ENCODE data around the gene KCNQ5.

KCNQ5 gene

DNA sequence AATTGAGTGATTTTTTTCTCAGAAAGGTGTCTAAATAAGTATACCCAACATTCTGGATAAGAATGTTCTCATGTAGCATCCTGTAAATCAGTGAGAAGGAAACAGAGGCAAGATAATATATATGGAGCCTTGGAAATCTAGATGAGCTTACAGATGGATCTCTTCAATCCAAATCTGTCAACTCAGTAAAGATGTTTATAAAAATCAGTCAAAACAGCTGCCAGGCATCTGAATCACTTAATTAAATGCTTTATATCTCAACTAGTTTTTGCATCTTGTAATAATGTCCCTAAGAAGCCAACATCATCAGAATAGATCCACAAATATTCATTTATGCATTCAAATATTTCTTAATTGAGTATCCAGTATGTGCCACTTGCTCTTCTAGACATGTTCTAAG, 303.3 kb downstream of the KCNQ5 start:
- no peak for DNase-seq

DNA sequence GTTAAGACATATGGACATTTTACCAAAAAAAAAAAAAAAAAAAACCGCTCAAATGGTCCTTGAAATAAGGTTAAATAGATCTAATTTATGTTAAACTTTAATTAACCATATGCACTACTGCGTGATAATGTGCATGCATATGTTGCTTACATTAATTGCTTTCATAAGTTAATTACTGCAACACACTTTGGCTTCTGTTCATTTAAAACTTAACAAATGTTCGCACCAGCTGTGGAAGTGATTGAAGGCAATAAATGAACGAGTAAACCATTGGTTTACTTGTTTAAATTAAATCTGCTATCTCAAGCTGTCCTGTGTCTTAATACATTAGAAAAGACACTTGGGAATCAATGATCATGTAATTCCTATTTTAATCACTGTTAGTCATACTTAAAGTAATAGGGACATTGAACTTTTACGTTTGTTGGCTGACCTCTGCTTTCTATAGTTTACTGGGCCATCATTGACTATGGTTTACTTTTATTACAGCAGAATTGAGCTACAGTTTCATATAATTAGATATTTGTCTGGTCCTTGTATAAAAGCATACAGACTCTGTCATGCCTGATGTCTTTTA, 308.8 kb downstream of the KCNQ5 start:
- DNase-seq = no peak

DNA sequence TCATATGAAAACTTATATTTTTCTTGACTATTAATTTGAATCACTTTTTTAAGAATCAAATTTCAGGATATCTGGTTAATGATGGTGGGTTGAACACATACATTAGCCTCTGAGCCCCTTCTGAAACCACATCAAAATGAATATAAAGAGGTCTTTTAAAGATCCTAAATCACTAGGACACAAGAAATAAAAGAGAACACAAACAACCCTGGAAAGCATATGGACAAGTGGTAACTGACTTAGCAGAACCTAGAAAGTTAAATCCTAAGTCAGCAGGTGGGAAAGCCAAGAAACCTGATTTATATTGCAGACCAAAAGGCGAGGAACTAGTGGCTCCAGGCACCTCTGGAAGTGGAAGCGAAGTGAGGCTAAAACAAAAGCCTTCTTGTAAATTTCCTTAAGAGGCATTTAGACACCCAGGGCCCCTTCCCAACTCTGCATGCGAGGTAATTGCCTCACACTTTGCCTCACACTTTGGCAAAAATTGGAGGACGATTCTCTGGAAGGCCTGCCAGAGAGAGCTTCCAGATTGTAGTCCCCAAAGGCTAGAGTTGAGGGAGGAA, 309.5 kb downstream of the KCNQ5 start:
- DNase-seq = no peak

DNA sequence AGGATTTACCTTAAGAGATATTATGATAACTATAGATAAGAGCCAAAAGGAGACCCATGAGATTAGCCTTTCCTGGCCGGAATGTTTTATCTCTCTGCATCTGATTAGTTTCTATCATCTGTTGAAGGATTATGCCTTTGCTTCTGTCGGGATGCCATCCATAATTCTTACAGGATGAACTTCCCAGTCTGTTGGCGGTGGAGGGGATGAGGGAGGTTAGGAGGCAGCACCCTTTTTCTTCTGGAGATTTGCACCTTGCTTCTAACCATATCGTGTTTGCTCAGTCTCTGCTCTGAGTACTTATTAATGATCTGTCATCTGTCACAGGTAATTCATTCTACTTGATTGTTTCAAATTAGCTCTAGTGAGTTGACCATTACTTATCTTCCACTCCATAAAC, 311.4 kb downstream of the KCNQ5 start:
- no peak for DNase-seq

DNA sequence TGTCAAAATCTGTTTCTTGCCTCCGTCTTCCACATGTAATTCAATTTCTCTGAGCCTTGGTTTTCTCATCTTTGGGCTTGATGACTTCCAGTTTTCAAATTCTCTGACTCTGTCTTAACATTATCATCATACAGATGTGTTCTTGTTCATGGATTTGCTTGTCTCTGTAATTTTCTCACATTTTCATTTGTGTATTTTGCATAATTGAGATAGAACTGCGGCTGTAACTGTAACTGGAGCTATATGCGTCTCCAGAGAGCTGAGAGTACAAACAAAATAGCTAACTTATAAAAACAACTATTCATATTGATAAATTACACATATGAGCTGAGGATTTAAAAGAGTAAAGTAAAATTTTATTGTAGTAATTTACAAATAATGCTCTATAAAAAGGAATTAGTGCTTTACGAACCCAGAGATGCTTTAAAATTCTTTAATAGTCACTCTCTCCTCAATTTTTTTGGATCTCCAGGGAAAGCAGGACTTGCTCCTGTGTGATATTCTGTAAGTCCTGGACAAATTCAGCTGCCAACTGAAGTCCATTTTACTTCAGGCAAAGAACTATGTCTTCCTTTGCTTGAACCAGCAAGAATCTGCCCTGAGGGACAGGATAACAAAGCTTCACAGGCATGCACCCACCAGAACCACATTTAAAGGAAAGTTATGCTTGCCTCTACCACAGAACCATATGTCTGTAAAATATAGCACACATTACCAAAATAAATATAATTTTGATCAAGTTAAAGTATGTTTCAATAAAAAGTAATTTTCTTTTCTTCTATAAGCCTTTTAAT, 315.1 kb downstream of the KCNQ5 start:
- no peak for DNase-seq

DNA sequence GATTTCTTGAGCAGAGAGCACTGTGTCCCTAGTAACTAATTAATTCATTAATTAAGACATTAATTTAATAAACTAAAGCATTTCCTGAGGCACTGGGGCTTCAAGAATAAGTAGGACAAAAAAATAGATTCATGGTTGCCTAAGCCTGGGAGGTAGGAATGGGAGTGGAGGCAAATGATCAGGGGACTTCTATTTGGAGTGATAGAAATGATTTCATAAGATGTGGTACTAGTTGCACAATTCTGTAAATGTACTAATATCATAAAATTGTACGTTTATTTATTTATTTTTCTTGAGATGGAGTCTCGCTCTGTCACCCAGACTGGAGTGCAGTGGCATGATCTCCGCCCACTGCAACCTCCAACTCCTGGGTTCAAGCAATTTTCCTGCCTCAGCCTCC, 316.2 kb downstream of the KCNQ5 start:
- no peak for DNase-seq

DNA sequence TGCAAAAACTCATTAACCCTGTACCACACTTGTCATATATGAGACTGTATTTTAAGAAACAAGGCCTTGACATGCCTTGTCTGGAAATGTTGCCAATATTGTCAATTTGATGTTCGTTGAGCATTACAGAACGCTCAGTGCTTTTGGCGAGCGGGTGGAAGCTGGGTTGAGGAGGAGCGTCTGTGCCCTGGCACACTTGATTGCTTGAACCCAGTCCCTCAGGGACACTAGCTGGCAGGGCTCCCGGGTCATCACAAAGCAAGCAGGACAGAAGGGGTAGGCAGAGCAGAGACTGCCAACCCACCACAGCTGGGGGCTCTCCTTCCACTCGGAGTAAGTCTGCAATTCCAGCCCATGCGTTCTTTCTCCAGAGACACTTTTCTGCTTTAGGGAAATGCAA, 317.1 kb downstream of the KCNQ5 start:
- DNase-seq = no peak

DNA sequence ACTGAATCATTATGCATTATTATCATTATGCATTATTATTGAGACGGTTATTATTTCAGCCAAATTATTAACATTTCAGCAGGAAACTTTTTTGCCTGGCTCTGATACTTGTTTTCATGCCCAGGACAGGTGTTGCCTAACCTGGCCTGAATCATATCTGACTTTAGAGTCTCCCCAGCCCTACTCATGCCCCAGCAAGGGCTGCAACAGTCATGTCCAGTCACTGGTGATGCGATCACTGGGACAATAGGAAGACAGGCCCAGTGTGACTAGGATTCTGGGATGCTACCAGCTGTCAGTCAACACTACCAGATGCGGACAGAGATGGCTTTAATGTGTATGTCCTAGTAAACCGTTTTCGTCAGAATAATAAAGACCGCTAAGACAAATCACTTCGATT, 318.4 kb downstream of the KCNQ5 start:
- no peak for DNase-seq

DNA sequence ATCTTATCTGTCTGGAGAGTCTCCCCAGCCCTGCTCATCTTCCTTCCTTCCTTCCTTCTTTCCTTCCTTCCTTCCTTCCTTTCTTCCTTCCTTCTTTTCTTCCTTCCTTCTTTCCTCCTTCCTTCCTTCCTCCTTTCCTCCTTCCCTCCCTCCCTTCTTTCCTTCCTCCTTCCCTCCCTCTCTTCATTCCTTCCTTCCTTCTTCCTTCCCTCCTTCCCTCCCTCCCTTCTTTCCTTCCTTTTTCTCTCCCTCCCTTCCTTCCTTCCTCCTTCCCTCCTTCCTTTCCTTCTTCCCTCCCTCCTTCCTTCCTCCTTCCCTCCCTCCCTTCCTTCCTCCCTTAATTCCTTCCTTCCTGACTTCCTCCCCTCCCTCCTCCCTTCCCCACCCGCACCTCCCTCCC, 319.4 kb downstream of the KCNQ5 start:
- DNase-seq = no peak

DNA sequence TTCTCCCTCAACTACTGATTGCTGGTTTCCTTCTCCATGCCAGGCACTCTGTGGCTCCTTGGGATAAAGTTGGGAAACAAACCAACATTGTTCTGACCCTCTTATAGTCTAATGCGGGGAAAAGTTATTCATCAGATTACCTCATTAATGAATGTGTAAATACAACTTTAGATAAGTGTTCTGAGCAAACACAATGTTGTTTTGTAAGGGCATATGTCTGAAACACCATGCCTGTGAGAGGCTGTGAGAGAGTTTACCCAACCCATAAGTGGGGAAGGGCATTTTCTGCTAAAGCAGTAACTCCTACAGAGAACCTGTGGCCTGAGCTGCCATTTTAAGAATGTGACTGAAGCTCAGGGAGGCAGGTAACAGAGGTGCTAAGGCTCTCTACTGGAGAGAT, 319.9 kb downstream of the KCNQ5 start:
- peak; percentile 90 for DNase-seq

DNA sequence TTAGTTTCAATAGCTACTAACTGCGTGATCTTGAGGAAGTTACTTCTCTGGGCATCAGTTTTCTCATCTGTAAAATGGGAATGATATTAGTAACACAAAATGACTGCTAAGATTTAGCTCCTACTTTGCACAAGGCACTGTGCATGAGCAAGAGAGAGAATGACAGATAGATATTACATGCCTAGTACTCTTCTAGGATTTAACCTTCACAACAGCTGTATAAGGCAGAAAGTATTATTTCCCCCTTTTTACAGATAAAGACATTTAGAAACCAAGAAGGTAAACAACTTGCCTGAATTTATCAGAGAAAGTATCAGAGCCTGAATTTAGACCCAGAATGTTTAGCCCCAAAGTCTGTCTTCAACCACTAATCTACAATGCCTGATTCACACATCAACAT, 321.8 kb downstream of the KCNQ5 start:
- no peak for DNase-seq

DNA sequence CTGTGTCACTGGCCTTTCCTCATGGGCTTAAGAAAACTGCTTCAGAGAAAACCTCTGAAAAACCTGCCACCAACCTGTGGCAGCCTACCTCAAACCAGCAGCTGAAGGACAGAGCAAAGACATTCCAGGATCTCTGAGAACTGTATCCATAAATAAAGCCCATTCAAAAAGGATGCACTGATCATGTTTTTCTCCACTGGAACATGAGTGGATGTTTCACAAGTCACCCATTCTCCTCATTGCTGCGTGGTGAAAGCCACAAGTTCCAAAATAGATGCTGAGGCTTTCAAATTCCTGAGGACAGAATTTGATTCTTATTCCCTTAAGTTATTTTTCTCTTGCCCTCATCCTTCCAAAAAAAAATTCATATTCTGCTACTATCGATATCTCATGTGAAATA, 322.8 kb downstream of the KCNQ5 start:
- no peak for DNase-seq

DNA sequence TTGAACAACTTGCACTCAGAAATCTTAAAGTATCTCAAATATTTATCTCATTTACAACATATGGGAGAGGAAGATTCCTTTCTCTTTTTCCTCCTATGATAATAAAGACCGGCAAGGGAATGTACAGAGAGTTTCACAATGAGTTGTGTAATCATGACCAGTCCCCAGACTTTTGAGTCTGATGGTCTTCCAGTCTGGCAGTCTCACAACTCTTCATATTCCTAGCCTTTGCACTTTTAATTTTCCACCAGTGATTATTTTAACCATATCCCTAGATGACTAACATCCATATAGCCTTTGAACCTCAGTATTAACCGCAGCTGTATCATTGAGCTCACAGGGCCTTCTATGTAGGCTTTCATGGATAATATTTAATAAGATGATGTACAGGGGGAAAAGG, 324.9 kb downstream of the KCNQ5 start:
- no peak for DNase-seq

DNA sequence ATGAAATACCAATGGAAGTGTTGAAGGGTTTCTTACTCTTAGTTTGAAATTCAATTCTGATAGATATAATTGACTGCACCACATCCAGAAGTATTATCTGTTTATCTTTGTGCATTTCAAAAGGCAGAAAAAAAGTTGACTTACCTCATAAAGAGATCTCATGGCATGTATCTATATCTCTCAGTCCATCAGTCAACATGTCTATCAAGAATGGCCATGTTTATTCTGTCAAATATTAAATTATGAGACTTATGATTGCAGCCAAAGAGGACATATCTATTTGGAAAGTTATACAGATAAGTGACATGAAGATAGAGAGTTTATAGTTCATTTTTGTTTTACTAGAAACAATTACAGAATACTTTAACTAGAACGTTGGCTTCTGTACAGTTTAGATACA, 325.7 kb downstream of the KCNQ5 start:
- no peak for DNase-seq

DNA sequence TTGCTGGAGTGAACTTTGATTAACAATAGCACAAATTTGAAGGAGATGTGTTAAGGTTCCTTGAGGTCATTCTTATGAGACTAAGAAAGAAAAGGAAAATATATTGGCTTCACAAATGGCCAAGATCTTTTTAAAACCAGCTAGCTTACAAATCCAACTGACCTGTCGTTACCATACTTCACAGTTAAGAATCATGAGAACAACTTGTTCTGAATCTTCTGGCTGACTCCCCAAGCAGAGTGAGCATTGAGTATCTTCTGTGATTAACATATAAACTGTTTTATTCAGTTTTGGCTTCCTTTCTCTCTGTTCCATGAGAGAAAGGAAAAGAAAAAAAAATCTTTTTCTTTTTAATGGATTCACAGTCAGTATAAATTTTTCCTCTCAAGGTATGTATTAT, 326.3 kb downstream of the KCNQ5 start:
- DNase-seq = no peak

DNA sequence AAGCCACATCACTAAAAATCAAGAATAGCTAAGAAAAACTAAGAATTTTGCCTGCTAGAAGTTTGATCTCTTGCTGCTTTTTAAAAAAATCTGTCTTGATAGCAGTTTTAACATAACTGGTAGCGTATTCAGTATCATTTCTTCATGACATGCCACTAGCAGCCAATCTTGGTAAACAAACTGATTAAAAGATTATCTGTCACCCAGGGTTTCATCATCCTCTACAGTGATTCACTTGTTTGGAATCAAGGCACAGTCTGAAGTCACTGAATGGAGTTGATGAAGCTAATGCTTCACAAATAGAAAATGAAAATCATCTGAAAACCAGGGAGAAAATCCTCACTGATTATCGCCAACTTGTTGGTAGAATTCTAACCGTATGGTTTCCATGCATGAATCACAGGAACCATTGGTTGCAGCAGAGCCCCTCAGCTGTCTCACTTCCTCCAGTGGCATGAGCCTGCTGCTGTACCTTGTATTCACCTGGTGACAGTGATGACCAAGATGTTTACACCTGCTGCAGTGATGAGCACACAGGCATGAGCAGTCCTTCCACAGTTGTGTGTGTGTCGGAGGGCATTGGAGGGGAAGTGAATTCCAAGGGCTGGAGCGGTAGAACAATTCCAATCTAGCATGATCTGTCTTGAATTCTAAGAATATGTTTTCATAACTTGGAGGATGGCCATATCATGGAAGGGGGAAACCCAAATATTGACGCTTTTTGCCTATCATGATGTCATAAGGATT, 328.4 kb downstream of the KCNQ5 start:
- no peak for DNase-seq

DNA sequence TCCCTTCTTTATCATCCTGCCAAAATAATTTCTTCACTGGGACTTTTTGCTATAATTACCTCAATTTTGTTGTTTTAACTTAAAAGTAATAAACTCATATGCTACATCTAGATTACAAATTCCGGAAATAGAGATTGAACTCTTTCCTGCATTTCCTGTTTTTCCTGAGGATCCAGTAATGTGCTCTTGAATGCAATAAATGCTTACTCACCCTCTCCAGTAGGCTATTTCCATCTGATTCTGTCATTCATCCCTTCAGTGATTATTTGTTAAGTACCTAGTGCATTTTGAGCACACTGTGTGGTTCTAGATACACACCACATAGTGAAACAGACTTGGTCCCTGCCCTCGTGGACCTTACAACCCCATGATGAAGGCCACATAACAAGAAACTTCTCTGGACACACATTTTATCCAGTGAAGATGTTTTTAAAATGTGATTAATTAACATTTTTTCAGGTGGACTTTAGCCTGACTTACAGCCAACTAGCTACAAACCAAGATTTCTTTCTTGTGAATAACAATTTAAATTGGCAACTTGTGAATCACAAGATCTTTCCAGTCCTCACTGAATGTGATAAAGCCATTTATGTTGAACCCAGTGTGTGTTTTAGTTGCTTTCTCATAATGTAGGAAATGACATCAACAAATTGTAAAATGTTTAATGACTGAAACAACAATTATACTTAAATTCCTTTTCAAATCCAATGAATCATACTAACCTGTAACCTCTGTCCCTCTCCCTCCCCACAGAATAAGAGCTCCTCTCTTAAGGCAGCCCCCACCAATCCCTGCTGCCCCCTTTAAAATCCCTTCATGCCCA, 331.2 kb downstream of the KCNQ5 start:
- no peak for DNase-seq

DNA sequence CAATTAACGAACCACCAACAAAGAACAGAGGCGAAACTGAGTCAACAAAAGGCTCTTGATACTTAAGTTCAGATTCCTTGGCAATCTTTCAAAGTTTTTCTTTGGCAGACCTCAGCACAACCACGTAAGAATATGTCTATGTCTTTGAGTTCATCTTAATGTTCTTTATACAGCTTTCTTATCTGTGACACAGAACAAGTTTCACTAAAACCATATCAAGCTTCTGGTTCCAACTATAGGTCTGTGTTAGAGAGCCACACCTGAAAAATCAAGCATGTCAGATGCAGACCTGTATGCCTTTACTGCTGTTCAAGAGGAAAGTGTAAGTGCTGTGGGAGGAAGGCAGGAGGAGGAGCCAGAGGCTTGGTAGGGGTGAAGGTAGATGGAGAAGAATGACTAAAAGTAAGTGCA, 332.1 kb downstream of the KCNQ5 start:
- no peak for DNase-seq

DNA sequence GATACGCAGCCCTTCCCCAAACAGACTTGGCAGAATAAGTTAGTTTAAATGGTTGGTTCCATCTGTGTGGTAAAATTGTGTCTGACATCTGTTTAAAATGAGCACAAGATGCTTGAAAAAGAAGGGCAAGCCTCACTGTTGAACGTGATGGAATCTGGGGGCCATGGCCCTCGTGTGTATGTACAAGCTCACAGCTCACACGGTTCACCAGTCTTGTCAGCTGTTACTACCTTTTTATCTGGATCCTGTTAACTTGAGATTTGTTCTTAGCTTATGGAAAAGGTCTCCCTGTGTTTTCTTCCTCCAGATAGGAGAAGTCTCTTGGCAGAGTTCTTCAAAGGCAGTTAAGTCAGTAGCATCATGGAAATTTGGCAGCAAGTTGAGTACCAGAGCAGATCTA, 332.9 kb downstream of the KCNQ5 start:
- DNase-seq = no peak

DNA sequence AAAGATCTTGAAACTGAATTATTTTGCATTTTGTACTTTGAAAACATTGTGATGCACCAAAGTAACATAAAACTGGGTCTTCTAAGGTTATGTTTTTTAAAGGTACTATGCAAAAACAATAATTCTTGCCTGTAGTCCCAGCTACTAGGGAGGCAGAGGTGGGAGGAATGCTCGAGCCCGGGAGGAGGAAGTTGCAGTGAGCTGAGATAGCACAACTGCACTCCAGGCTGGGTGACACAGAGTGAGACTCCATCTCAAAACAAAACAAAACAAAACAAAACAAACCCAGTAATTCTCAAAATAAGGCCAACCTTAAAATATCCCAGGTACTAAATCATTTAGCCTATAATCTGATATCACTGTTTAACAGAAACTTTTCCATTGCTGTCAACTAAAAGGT, 333.8 kb downstream of the KCNQ5 start:
- DNase-seq = no peak

DNA sequence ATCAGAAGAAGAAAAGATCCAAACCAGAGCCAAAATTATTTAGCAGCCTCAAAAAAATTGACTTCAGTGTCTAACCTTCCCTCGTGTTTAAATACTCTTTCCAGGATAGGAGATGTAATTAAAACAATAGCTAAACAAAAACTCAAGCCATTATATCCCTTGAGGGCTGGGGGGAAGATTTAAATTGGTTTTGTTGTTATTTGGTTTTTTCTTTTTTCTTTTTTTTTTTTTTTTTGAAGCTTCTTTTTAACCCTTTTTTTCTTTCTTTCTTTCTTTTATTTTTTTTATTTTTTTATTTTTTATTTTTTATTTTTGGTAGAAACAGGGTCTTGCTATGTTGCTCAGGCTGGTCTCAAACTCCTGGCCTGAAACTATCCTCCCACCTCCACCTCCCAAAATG, 334.4 kb downstream of the KCNQ5 start:
- DNase-seq = no peak

DNA sequence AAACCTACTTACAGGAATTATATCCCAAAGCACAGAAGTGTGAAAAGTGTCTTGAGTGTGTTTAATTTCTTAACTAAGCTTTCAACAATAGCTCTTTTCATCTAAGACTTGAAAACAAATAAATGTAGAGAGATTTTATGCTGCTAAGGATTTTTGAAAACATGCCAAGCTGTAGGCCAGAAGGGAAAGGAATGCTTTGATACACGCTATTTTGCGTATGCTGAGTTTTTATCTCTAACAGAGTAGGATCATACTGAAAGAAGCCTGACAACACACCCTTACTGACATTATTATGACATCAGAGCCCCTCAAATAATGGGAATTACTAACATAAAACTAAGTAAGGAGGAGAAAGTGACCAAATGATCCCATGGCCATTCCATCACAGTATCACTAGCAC, 338.0 kb downstream of the KCNQ5 start:
- no peak for DNase-seq

DNA sequence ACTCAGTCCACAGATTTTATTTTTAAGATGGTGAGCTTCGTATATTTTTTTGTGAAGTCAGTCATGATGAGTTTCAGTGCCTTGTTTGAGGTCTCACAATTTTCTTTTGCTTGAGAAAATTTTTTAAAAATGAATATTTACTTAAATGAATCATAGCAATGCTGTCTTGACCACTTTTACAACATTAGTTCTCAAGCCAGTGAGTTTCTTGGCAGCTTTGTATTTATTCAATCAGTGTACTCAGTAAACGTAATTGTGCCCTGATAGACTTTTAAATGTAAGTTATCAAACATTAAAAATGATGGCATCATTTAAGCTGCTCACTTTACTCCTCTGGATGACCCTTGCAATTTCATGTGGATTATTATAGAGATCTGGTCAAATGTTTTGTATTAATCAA, 342.1 kb downstream of the KCNQ5 start:
- no peak for DNase-seq

Measured in NCI-H1105 treated with DMSO at 0.1 percent for 48 hours (cell line).